ENCODE results near the gene CPNE2.
"Not testable (repeated sequence)": the region's sequence is repeated elsewhere in the genome, so short reads cannot be mapped to it uniquely, and the experiment has no call there.

CPNE2 gene

GRCh38 chr16:57098188-57098841 is 5.9 kb downstream of the CPNE2 start:
- DNase-seq (ENCODE audit: low spot score), result no peak

GRCh38 chr16:57099965-57100364 is 7.6 kb downstream of the CPNE2 start:
- DNase-seq (ENCODE audit: low spot score), result not testable (repeated sequence)

GRCh38 chr16:57100445-57100844 is 8.1 kb downstream of the CPNE2 start:
- no peak for DNase-seq (ENCODE audit: low spot score)

- no peak for DNase-seq (ENCODE audit: low spot score)
Measured at GRCh38 chr16:57102888-57103851, 10.8 kb downstream of the CPNE2 start.

- no peak for DNase-seq (ENCODE audit: low spot score)
Measured at GRCh38 chr16:57104706-57105105, 12.3 kb downstream of the CPNE2 start.

- no peak for DNase-seq (ENCODE audit: low spot score)
Measured at GRCh38 chr16:57105184-57105583, 12.8 kb downstream of the CPNE2 start.

- DNase-seq (ENCODE audit: low spot score), result no peak
Measured at GRCh38 chr16:57106767-57107166, 14.4 kb downstream of the CPNE2 start.

- no peak for DNase-seq (ENCODE audit: low spot score)
Measured at GRCh38 chr16:57107321-57107922, 15.0 kb downstream of the CPNE2 start.

- DNase-seq (ENCODE audit: low spot score), result no peak
Measured at GRCh38 chr16:57108432-57108831, 16.0 kb downstream of the CPNE2 start.

GRCh38 chr16:57109259-57110105 is 17.1 kb downstream of the CPNE2 start:
- DNase-seq (ENCODE audit: low spot score), result not testable (repeated sequence)

GRCh38 chr16:57110937-57111336 is 18.6 kb downstream of the CPNE2 start:
- DNase-seq (ENCODE audit: low spot score), result no peak

- no peak for DNase-seq (ENCODE audit: low spot score)
Measured at GRCh38 chr16:57111420-57111819, 19.0 kb downstream of the CPNE2 start.

- DNase-seq (ENCODE audit: low spot score), result no peak
Measured at GRCh38 chr16:57112403-57113041, 20.1 kb downstream of the CPNE2 start.

GRCh38 chr16:57113042-57113453 is 20.7 kb downstream of the CPNE2 start:
- no peak for DNase-seq (ENCODE audit: low spot score)

- DNase-seq (ENCODE audit: low spot score), result no peak
Measured at GRCh38 chr16:57113664-57114063, 21.3 kb downstream of the CPNE2 start.

GRCh38 chr16:57115168-57115513 is 22.8 kb downstream of the CPNE2 start:
- DNase-seq (ENCODE audit: low spot score), result no peak

GRCh38 chr16:57115514-57116182 is 23.3 kb downstream of the CPNE2 start:
- DNase-seq (ENCODE audit: low spot score), result no peak

GRCh38 chr16:57118461-57119084 is 26.2 kb downstream of the CPNE2 start:
- DNase-seq (ENCODE audit: low spot score), result no peak

GRCh38 chr16:57123216-57123973 is 31.0 kb downstream of the CPNE2 start:
- no peak for DNase-seq (ENCODE audit: low spot score)
